CD1c-positive myeloid dendritic cell (primary cell): Measurements from ENCODE around the gene MRRF.
A peak's percentile ranks its signal among the peaks of the same experiment; 100 is the strongest.
"Not testable (repeated sequence)": the region's sequence is repeated elsewhere in the genome, so short reads cannot be mapped to it uniquely, and the experiment has no call there.

Experiments used
- DNase-seq: peaks from one replicate; pipeline ENCODE4 v3.0.0-alpha.2; 2016; ENCODE audit errors: extremely low spot score

MRRF gene

GRCh38 chr9:122355336-122355875, 90.7 kb downstream of the MRRF start:
- DNase-seq, result peak; percentile 73

GRCh38 chr9:122356627-122357026, 91.9 kb downstream of the MRRF start:
- no peak for DNase-seq

- no peak for DNase-seq
These were observed 96.2 kb downstream of the MRRF start for GRCh38 chr9:122360891-122361290.

GRCh38 chr9:122363131-122363530, 98.4 kb downstream of the MRRF start:
- DNase-seq, result not testable (repeated sequence)

GRCh38 chr9:122364117-122364782, 99.6 kb downstream of the MRRF start:
- DNase-seq, result no peak

GRCh38 chr9:122364783-122365150, 100.1 kb downstream of the MRRF start:
- DNase-seq, result no peak

- DNase-seq, result no peak
These were observed 101.5 kb downstream of the MRRF start for GRCh38 chr9:122366074-122366660.

- DNase-seq, result no peak
These were observed 102.4 kb downstream of the MRRF start for GRCh38 chr9:122367065-122367464.

- no peak for DNase-seq
These were observed 103.2 kb downstream of the MRRF start for GRCh38 chr9:122367774-122368460.

- no peak for DNase-seq
These were observed 104.0 kb downstream of the MRRF start for GRCh38 chr9:122368642-122369041.

GRCh38 chr9:122370303-122370702, 105.6 kb downstream of the MRRF start:
- DNase-seq, result peak; percentile 77

- DNase-seq, result peak; percentile 82
These were observed 106.4 kb downstream of the MRRF start, which contains the start of gene PTGS1 for GRCh38 chr9:122370869-122371755. PTGS1 (plus strand) TSS chr9:122371024; CDS start chr9:122371085, 61 bp downstream.

- DNase-seq, result no peak
These were observed 107.2 kb downstream of the MRRF start for GRCh38 chr9:122371846-122372245.

GRCh38 chr9:122372856-122373845, 108.5 kb downstream of the MRRF start:
- DNase-seq, result no peak

- DNase-seq, result peak; percentile 38
These were observed 110.3 kb downstream of the MRRF start for GRCh38 chr9:122374885-122375420.

- no peak for DNase-seq
These were observed 112.1 kb downstream of the MRRF start for GRCh38 chr9:122376796-122377195.

GRCh38 chr9:122377241-122378164, 112.8 kb downstream of the MRRF start:
- DNase-seq, result peak; percentile 17

GRCh38 chr9:122378236-122378635, 113.6 kb downstream of the MRRF start:
- DNase-seq, result no peak

- no peak for DNase-seq
These were observed 114.7 kb downstream of the MRRF start for GRCh38 chr9:122379340-122379739.
